Measurements from ENCODE around the gene PDE3A. TPM values are rescaled to one million over a fixed set of nuclear protein-coding genes. Genes with fewer than 3 reads are reported as not detected.

The PDE3A gene
- total RNA-seq, 1 donor from 2014 or later = 161 TPM

DNA sequence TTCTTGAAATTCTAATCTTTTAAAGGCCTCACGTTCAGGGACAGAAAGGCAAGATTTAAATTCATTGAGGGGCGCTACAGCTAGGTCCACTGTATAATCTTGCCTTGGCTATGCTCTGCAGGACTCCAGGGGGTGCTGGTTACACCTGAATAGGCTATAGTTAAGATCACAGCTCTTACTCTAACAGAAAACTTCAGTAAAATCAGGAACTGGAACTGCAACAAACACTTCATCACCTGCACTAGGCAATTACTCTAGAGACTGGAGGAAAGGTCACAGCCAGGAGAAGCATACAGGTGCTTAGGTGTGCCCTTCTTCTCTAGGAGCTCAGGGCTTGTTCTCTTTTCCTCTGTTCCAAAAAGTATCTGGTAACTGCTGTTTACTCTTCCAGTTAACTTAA lies 347.7 kb downstream of the PDE3A start:
- Histone ChIP-seq H3K27me3 (ENCODE audit: low read depth) (no peaks in the 10 kb centered on the region), H3K4me3 (no peak overlapping the region)
- intact Hi-C loops (cut with micrococcal nuclease) = no loop called here

DNA sequence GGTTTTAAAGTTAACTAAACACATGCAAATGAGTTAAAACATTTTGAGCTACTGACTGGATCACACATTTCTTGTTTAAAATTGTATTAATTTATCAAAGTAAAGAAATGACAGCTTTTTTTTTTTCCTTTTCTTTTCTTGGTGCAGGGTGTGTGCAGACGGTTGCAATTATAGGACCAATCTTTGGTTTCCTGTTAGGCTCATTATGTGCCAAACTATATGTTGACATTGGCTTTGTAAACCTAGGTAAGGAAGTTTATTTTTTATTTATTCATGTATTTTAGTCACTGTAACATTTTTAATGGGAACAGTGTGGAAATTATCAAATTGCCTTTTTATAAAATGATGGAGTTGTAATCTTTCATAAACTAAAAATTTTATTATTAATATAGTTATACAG lies 348.6 kb downstream of the PDE3A start:
- no peak overlapping the region for H3K4me3 ChIP-seq
- H3K27ac ChIP-seq (replicated peaks) = no peak overlapping the region
- H3K36me3 ChIP-seq = no peaks in the 10 kb centered on the region
- intact Hi-C loops (cut with micrococcal nuclease) = no loop called here
- no peaks in the 10 kb centered on the region for H3K4me1 ChIP-seq
- no peaks in the 10 kb centered on the region for H3K27me3 ChIP-seq (ENCODE audit: low read depth)
- no peaks in the 10 kb centered on the region for H3K9me3 ChIP-seq (replicated peaks)
- TF ChIP-seq, protein P1, sequence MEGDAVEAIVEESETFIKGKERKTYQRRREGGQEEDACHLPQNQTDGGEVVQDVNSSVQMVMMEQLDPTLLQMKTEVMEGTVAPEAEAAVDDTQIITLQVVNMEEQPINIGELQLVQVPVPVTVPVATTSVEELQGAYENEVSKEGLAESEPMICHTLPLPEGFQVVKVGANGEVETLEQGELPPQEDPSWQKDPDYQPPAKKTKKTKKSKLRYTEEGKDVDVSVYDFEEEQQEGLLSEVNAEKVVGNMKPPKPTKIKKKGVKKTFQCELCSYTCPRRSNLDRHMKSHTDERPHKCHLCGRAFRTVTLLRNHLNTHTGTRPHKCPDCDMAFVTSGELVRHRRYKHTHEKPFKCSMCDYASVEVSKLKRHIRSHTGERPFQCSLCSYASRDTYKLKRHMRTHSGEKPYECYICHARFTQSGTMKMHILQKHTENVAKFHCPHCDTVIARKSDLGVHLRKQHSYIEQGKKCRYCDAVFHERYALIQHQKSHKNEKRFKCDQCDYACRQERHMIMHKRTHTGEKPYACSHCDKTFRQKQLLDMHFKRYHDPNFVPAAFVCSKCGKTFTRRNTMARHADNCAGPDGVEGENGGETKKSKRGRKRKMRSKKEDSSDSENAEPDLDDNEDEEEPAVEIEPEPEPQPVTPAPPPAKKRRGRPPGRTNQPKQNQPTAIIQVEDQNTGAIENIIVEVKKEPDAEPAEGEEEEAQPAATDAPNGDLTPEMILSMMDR (IDR thresholded peaks at IDR 0.05; ENCODE audit: borderline replicate concordance) = no peak
- no peak for DNase-seq

More for the DNA sequence above, 347.7 kb downstream of the PDE3A start:
- no peak for DNase-seq
- Histone ChIP-seq H3K9me3 (replicated peaks) (no peaks in the 10 kb centered on the region), H3K27ac (replicated peaks) (no peak overlapping the region), H3K36me3 (no peaks in the 10 kb centered on the region), H3K4me1 (no peaks in the 10 kb centered on the region)
- TF ChIP-seq, protein P1 (IDR thresholded peaks at IDR 0.05; ENCODE audit: borderline replicate concordance) = no peak

DNA sequence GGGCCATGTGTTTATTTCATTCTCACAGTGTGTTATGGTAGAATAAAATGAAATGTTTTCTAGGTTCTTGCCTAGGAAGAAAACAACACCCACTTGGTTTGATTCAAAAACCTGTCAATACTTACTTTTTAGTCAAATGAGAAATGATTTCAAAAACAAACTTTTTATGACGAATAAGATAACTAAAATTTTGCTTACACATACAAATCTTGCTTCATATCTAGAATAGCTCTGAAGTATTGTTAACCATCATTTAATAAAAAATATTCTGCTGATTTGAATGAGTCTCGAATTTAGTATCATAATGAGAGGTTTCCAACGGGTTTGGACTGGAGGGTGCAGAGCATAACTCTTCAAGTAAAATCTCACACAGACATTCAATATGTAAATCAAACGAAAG lies 350.0 kb downstream of the PDE3A start:
- TF ChIP-seq, protein P1 (IDR thresholded peaks at IDR 0.05; ENCODE audit: borderline replicate concordance) = no peak

DNA sequence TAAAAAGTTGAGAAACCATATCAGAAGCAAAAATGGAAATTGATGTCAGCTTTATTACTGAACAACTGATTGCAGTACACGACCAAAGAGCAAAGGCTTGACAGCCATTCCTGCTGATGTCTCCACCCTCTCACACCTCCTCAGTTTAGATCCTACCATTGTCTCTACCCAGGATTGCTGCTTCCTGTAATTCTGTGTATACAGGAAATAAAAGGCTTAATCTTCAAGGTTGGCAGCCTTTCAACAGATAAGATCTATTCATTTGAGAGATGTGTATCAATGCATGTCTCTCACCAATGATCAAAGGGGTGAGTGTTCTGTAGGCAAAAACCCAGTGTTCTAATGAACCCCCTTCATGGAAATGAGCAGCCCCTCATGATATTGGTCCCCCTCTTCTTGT lies 353.8 kb downstream of the PDE3A start:
- Histone ChIP-seq H3K4me3 (no peak overlapping the region), H3K9me3 (replicated peaks) (no peaks in the 10 kb centered on the region), H3K4me1 (no peaks in the 10 kb centered on the region), H3K27ac (replicated peaks) (no peak overlapping the region), H3K36me3 (no peaks in the 10 kb centered on the region), H3K27me3 (ENCODE audit: low read depth) (no peaks in the 10 kb centered on the region)
- intact Hi-C loops (cut with micrococcal nuclease) = no loop called here
- TF ChIP-seq, protein P1 (IDR thresholded peaks at IDR 0.05; ENCODE audit: borderline replicate concordance) = no peak
- DNase-seq = no peak

More for the DNA sequence above, 350.0 kb downstream of the PDE3A start:
- no peak overlapping the region for H3K4me3 ChIP-seq
- H3K27me3 ChIP-seq (ENCODE audit: low read depth) = no peaks in the 10 kb centered on the region
- DNase-seq = no peak
- H3K27ac ChIP-seq (replicated peaks) = no peak overlapping the region
- H3K9me3 ChIP-seq (replicated peaks) = no peaks in the 10 kb centered on the region
- H3K36me3 ChIP-seq = no peaks in the 10 kb centered on the region
- intact Hi-C loops (cut with micrococcal nuclease) = no loop called here
- no peaks in the 10 kb centered on the region for H3K4me1 ChIP-seq

DNA sequence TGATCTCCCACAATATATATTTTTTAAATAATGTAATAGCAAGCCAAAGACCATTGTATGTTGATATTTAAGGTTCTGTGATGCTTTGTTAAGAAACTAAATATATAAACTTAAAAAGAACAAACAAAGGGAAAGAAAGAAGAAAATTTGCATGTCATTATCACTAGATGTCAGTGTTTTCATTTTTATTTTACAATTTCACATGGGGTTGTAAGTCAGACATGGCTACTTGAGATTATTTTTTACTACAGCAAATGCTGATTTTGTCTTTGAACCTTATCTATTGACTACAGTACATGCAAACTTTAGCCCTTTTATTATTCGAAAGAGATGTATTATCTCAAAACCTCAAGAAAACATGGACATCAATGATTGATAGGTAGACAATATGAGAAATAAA lies 362.9 kb downstream of the PDE3A start:
- Histone ChIP-seq H3K4me1 (no peaks in the 10 kb centered on the region), H3K27me3 (ENCODE audit: low read depth) (no peaks in the 10 kb centered on the region), H3K36me3 (no peaks in the 10 kb centered on the region), H3K27ac (replicated peaks) (no peak overlapping the region), H3K4me3 (no peak overlapping the region), H3K9me3 (replicated peaks) (no peaks in the 10 kb centered on the region)
- intact Hi-C loops (cut with micrococcal nuclease) = no loop called here
- TF ChIP-seq, protein P1 (IDR thresholded peaks at IDR 0.05; ENCODE audit: borderline replicate concordance) = no peak
- no peak for DNase-seq
